HepG2 (cell line): Measurements from ENCODE around the gene GANC. TPM values are rescaled to one million over a fixed set of nuclear protein-coding genes. Genes with fewer than 3 reads are reported as not detected.
A peak's percentile ranks its signal among the peaks of the same experiment; 100 is the strongest.

Experiments used
- ELF1 ChIP-seq: sonication (generic); formaldehyde crosslinking; IDR thresholded peaks from 2 replicates; pipeline ENCODE4 v1.4.0; 2020; ENCODE audit warnings: missing genetic modification reagents
- HINFP ChIP-seq: sonication (generic); formaldehyde crosslinking; IDR thresholded peaks from 2 replicates; pipeline ENCODE4 v1.4.0; 2020; ENCODE audit warnings: low read depth, mild to moderate bottlenecking, missing genetic modification reagents
- HNRNPL ChIP-seq: fragments of 200-400 bp; formaldehyde crosslinking; IDR thresholded peaks from 2 replicates; pipeline ENCODE4 v1.6.1; 2017; ENCODE audit warnings: mild to moderate bottlenecking, low read depth, low read length
- MYNN ChIP-seq: sonication (generic); formaldehyde crosslinking; IDR thresholded peaks from 2 replicates; pipeline ENCODE4 v1.4.0; 2020; ENCODE audit warnings: mild to moderate bottlenecking, low read depth, missing genetic modification reagents
- RNF219 ChIP-seq: sonication (generic); formaldehyde crosslinking; IDR thresholded peaks from 2 replicates; pipeline ENCODE4 v1.5.0; 2020; ENCODE audit warnings: mild to moderate bottlenecking, missing genetic modification reagents
- SNRNP70 ChIP-seq: fragments of 200-400 bp; formaldehyde crosslinking; IDR thresholded peaks from 2 replicates; pipeline ENCODE4 v1.6.1; 2017; ENCODE audit warnings: mild to moderate bottlenecking, low read depth, low read length, moderate library complexity
- ZBTB3 ChIP-seq: sonication (generic); formaldehyde crosslinking; IDR thresholded peaks from 2 replicates; pipeline ENCODE4 v1.4.0; 2020; ENCODE audit warnings: low read depth, mild to moderate bottlenecking, moderate library complexity, missing genetic modification reagents, borderline replicate concordance
- ZBTB7B ChIP-seq: sonication (generic); formaldehyde crosslinking; IDR thresholded peaks from 2 replicates; pipeline ENCODE4 v1.4.0; 2020; ENCODE audit warnings: missing genetic modification reagents
- ZKSCAN1 ChIP-seq: fragments of 150-350 bp; IDR thresholded peaks from 2 replicates; pipeline ENCODE4 v1.6.1; 2014; ENCODE audit warnings: low read length
- ZNF138 ChIP-seq: sonication (generic); formaldehyde crosslinking; IDR thresholded peaks from 2 replicates; pipeline ENCODE4 v1.5.0; 2020; ENCODE audit warnings: mild to moderate bottlenecking, low read depth, missing genetic modification reagents
- ZNF343 ChIP-seq: sonication (generic); formaldehyde crosslinking; IDR thresholded peaks from 2 replicates; pipeline ENCODE4 v1.4.0; 2020; ENCODE audit warnings: mild to moderate bottlenecking, missing genetic modification reagents
- ZNF550 ChIP-seq: sonication (generic); formaldehyde crosslinking; IDR thresholded peaks from 2 replicates; pipeline ENCODE4 v1.4.0; 2020; ENCODE audit warnings: mild to moderate bottlenecking, missing genetic modification reagents, borderline replicate concordance
- polyA plus RNA-seq, 8 experiments: library from polyadenylated mRNA; depleted of rRNA in 3 of 8; stranded (reverse) in 7 of 8; unstranded in 1 of 8; fragments of >200 nt; fragmentation: Illumina TruSeq in 4 of 8; extraction: Trizol in 4 of 8; gene quantifications; 2 replicates each; pipeline versions ENCODE4 v1.2.1 to v1.2.3, GENCODE V29; 2011 to 2016; ENCODE audit warnings: low read depth in 4 of 8, missing spikeins in 1 of 8, mixed read lengths in 1 of 8; ENCODE audit not compliant: insufficient read depth in 1 of 8
- total RNA-seq, 5 experiments: library from RNA; depleted of rRNA; stranded (reverse); fragments of >200 nt; fragmentation: Illumina TruSeq; extraction: Trizol; gene quantifications; 2 replicates each; pipeline ENCODE4 v1.2.3, GENCODE V29; 2016; ENCODE audit warnings: low read depth in 1 of 5
- TF ChIP-seq, protein P1 (sequence below): sonication (generic); formaldehyde crosslinking; IDR thresholded peaks from 2 replicates; pipeline ENCODE4 v1.5.0; 2020; ENCODE audit warnings: mild to moderate bottlenecking, missing genetic modification reagents, moderate library complexity

GANC gene
- total and polyA plus RNA-seq, 2 of the 13 experiments (the other 11 are each of a cell fraction or from before 2014, with no cell fraction given), result 17.0 to 21.0 TPM

GRCh38 chr15:42273900-42274701, 1.1 kb downstream of the GANC start (continued):
- TF ChIP-seq HINFP (CRISPR knock-in tag), result no peak
- TF ChIP-seq ZNF343, result 0 out of 2 replicates have a peak, but pooled peaks have one; percentile 32
- no peak for TF ChIP-seq ELF1
- TF ChIP-seq ZKSCAN1, result no peak
- TF ChIP-seq ZNF550, result no peak
- TF ChIP-seq RNF219 (CRISPR knock-in tag), result peak; percentile 82; the same call in 1 of the 2 replicates
- TF ChIP-seq, protein P1, sequence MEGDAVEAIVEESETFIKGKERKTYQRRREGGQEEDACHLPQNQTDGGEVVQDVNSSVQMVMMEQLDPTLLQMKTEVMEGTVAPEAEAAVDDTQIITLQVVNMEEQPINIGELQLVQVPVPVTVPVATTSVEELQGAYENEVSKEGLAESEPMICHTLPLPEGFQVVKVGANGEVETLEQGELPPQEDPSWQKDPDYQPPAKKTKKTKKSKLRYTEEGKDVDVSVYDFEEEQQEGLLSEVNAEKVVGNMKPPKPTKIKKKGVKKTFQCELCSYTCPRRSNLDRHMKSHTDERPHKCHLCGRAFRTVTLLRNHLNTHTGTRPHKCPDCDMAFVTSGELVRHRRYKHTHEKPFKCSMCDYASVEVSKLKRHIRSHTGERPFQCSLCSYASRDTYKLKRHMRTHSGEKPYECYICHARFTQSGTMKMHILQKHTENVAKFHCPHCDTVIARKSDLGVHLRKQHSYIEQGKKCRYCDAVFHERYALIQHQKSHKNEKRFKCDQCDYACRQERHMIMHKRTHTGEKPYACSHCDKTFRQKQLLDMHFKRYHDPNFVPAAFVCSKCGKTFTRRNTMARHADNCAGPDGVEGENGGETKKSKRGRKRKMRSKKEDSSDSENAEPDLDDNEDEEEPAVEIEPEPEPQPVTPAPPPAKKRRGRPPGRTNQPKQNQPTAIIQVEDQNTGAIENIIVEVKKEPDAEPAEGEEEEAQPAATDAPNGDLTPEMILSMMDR (CRISPR knock-in tag), result no peak
- TF ChIP-seq HNRNPL, result no peak
- no peak for TF ChIP-seq ZBTB7B (CRISPR knock-in tag)
- TF ChIP-seq ZBTB3 (CRISPR knock-in tag), result 0 out of 2 replicates have a peak, but pooled peaks have one; percentile 43
- no peak for TF ChIP-seq SNRNP70
- TF ChIP-seq ZNF138, result no peak
- TF ChIP-seq MYNN, result no peak
